ENCODE results near the gene BLCAP.
"Not testable (repeated sequence)": the region's sequence is repeated elsewhere in the genome, so short reads cannot be mapped to it uniquely, and the experiment has no call there.

BLCAP gene

DNA sequence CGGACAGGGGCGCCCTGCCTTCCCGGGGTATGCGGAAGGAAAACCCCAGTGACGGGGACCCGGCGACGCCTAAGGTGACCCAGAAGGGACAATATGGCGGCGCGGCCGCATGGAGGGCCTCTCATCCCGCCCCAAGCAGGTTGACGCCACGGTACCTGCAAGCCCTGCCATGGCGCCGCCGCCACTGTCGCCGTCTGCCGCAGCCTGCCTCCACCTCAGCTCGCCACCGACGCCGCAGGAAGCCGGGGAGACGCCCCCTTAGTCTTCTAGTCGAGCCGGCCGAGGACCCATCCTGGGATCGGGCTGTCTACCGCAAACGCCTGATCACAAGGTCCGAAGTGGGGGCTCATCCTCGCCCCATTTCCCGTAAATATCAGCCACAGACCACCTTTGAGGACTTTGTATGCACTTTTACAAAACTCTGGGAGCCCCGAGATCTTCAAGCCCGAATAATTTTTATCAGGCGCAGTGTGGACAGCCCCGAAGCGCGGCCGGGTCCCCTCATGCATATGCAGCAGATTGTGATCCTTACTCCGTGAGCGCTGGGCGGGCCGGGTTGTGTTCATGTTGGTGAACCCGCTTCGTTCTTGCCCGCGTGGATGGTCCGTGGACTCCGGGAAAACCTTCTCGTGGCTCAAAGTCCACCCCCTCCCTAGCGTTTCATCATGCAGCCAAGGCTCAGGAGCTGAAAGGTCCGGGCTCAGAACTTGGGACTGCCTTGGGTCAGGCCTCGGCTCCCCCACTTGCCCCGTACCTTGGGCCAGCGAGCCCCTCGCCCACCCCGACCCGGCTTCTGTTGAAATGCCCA, at the start of gene BLCAP:
BLCAP (minus strand) TSS at position 239 of the 808 bp plus-strand sequence. CDS start 8,702 bp downstream, outside the sequence.
- peak; percentile 85 to 87 for DNase-seq (ENCODE audit: low read depth in 1 of 2, low spot score in 1 of 2)

DNA sequence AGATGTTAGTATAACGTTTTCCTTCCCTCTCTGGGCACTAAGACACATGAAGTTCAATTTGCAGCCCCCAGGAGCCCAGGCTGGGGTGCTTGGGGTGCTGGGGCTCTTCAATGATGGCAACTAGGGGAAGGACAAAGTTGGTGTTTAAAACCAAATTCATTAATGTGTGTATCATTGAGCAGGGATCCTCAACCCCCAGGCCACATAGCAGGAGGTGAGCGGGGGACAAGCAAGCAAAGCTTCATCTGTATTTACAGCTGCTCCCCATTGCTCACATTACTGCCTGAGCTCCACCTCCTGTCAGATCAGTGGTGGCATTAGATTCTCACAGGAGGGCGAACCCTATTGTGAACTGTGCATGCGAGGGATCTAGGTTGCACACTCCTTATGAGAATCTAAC, 49.8 kb upstream of the BLCAP start:
- not testable (repeated sequence) for DNase-seq (ENCODE audit: low read depth in 1 of 2, low spot score in 1 of 2)

DNA sequence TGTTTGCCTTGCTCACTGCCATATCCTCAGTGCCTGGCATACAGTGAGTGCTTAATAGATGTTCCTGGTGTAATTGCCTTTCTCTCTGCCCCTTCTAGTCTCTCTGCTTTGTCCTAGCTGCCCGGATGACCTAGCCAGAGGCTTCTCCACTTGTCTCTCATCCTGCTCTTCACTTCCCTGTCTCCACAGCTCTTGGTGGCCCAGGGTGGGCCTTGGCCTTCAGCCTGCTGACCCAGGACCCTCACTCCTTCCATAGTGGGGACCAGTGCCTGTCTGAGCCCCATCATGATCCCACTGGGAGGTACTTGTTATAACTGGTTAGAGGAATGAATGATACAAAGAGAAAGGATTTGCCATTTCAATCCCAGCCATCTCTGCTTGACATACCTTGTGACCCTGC, 49.2 kb upstream of the BLCAP start:
- DNase-seq (ENCODE audit: low read depth in 1 of 2, low spot score in 1 of 2) = no peak

DNA sequence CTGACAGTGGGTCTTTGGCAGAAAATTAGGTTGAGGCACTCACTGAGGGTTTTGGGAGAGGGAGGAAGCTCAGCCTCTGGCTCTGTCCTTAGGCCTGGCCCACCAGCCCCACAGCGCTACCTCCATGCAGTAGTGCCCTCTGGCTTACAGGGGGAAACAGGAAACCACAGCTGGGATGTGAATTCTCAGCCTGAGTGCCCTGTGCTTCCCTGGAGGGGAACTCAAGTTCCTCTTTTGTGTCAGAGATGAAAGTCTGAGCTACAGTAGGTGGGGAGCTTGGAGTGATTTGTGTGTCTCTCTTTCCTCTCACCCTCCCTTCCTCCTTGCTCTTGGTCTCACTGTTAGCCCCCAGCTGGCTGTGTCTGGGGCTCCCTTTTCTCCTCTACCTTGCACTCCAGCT, 48.2 kb upstream of the BLCAP start:
- no peak for DNase-seq (ENCODE audit: low read depth in 1 of 2, low spot score in 1 of 2)

GRCh38 chr20:37574199-37574890, 46.7 kb upstream of the BLCAP start:
- no peak for DNase-seq (ENCODE audit: low read depth in 1 of 2, low spot score in 1 of 2)

GRCh38 chr20:37573626-37574198, 46.0 kb upstream of the BLCAP start:
- no peak for DNase-seq (ENCODE audit: low read depth in 1 of 2, low spot score in 1 of 2)

- DNase-seq (ENCODE audit: low read depth in 1 of 2, low spot score in 1 of 2) = no peak
Observed at GRCh38 chr20:37571033-37571432, 43.4 kb upstream of the BLCAP start.

DNA sequence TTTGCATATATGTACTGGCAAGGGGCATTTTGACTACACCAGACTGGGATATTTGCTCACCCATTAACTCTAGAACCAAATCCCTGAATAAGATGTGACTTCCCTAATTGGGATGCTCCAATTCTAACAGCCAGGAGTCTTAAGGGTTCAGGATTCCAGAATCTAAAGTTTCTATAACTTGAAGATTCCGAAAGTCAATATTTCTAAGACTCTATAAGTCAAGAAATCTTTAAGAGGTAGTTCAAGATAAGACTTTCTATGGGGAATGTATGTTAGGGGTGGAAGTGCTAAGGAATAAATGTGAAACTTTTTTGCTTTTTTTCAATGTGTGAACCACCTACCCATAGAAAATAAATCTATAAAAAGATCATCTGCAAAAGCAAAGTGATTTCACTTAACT, 42.7 kb upstream of the BLCAP start:
- DNase-seq (ENCODE audit: low read depth in 1 of 2, low spot score in 1 of 2) = no peak

DNA sequence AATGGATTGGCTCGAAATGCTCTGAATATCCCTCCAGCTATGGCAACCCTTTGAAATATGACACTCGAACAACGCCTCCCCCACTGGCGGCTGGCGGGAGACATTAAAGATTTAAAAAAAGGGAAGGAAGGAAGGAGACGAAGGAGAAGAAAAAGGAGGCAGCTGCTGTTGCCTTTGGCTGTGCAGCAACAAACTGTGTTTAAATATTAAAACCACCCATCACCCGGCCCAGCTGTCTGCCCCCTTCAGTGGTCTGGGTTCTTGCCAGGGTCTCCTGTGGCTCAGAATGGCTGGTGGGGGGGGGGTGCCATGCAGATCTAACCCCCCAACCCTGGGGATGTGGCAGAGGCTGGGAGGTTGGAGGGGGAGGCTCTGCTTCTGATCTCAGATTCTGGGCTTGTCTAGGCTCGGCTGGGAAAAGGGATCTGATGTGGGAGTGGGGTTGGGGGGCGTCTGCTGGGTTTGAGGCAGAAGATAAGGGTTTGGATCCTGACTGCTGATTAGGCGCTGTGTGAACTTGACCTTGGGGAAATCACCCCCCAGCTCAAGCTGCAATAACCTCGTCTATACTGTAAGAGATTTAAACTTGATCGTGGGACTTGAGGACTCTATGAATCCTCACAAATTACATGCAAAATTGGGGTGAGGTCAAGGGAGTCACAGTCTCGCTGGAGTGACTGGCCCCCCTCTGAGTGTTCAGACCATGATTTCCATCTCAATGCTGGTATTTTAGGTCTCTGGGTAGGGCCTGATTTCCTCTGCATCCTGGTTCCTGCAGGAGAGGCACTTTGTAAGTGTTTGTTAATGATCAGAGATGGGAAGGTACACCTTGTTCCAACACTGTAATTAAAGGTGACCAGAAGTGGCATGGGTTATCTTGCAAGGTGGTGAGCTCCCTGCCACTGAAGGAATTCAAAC, 40.3 kb upstream of the BLCAP start:
- DNase-seq (ENCODE audit: low read depth in 1 of 2, low spot score in 1 of 2) = no peak

DNA sequence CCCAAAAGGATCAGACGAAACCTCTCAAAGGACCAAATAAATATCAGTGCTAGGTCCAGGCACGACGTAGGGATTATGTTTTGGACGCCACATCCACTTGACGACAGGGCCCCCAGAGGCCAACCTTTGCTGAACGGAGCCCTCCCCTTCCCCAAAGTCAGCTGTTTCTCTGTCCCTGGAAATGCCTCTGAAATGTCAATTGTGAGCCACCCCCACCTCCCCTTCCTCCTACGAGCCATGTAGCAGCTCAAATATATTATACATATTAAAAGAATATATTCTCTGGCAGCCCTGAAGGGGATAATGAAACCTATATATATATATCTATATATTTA, 39.6 kb upstream of the BLCAP start:
- no peak for DNase-seq (ENCODE audit: low read depth in 1 of 2, low spot score in 1 of 2)

DNA sequence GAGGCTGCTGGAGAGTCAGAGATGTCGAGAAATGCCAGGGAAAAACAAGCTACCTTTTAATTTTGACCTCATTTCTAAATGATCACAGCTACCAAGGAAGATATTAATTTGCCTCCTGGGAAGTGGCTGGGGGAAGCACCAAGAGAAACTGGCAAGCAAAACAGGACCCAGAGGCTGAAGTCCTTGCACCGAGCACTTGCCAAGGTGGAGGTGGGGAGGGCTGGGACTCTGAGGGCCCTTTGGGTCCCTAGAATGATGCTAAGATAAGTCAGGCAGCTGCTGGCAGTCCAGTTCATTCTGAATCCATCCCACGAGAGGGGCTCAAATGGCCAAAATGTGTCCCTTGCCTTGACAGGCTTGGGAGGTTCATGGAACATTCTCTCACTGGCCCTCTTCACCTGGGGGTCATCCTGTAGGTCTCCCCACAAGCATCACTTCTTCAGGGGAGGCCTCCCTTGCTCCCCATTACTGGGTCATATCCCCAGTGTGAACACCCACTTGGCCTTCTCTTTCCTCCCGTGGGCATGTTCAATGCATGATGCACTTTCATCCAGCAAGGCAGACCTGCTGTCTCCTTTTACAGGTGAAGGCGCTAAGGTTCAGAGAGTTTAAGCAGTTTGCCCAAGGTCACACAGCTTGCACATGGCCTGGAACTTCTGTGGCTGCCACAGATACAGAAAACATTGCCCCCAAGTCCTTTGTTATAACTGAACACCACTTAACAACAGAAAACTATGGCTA, 39.1 kb upstream of the BLCAP start:
- DNase-seq (ENCODE audit: low read depth in 1 of 2, low spot score in 1 of 2) = no peak

DNA sequence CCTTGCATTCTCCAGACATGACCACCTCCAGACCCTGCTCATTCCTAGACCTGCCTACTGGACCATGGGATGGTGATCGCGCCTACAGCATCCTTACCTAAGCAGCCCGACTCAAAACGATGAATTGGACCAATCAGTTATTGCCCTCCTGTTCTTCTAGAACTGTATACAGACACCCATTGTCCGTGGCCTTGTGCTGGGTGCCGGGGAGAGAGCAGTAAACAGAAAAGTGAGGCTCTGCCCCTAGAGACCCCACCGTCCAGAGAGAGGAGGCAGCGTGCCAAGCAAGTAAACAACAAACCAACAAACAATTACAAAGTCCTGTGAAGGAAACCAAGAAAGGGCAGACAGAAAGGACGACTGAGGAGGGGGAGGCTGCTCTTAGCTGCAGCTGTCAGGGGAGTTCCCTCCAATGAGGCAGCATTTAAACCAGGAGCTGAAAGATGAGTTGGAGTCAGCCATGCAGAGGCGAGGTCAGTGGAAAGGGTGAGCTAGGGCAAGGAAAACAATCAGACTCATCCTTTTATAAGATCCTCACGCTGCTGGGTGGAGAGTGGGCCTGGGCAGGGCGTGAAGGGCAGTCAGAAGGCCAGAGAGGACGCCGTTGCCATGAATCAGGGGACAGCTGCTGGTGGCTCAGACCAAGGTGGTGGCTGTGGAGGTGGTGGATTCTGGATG, 37.6 kb upstream of the BLCAP start:
- DNase-seq (ENCODE audit: low read depth in 1 of 2, low spot score in 1 of 2) = no peak

- DNase-seq (ENCODE audit: low read depth in 1 of 2, low spot score in 1 of 2) = peak in 1 of 2 donors; percentile 10
Observed at GRCh38 chr20:37564388-37565133, 36.9 kb upstream of the BLCAP start.

GRCh38 chr20:37564016-37564387, 36.3 kb upstream of the BLCAP start:
- no peak for DNase-seq (ENCODE audit: low read depth in 1 of 2, low spot score in 1 of 2)

DNA sequence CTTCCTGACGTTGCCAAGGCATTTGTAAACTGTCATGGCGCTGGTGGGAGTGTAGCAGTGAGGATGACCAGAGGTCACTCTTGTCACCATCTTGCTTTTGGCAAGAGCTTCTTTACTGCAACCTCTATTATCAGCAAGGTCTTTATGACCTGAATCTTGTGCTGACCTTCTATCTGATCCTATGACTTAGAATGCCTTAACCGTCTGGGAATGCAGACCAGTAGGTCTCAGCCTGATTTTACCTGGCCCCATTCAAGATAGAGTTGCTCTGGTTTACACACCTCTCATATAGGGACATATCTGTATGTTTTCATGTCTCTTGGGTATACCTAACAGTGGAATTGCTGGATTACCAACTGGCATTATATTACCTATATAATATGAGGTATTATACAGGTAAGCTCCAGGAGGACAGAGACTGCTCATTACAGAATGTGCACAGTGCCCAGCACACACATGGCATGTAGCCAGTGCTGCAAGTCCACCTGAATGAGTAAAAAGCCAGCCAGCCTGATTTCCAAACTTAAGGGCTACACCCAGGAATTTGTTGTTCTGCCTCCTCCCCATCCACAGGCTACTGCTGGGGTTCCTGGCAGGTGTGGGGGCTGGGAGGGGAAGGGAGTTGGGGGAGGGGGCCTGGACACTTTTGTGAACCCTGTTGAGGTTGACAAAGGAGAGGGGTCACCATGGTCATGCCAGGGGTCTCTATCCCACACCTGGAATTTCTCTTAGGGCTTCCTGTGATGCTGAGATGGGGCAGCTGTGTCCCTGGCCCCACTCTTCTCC, 35.2 kb upstream of the BLCAP start:
- no peak for DNase-seq (ENCODE audit: low read depth in 1 of 2, low spot score in 1 of 2)

DNA sequence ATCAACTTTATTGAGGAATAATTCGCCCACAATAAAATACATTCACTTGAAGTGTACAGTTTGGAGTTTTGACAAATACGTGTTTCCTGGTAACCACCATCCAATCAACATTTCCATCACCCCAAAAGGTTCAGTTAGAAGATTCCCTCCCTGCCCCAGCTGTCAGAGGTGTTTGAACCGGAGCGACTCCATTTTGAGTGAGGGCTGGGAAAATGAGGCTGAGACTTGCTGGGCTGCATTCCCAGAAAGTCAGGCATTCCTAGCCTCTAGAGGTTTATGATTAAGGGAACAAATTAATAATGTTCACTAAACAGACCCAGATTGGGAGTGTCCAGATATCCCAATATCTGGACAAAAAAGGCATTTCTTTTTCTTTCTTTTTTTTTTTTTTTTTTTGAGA, 33.0 kb upstream of the BLCAP start:
- no peak for DNase-seq (ENCODE audit: low read depth in 1 of 2, low spot score in 1 of 2)

- DNase-seq (ENCODE audit: low read depth in 1 of 2, low spot score in 1 of 2) = no peak
Observed at GRCh38 chr20:37559312-37560027, 31.8 kb upstream of the BLCAP start.

- no peak for DNase-seq (ENCODE audit: low read depth in 1 of 2, low spot score in 1 of 2)
Observed at GRCh38 chr20:37558779-37559178, 31.1 kb upstream of the BLCAP start.
